GM12875 (cell line): ENCODE measurements around the gene SLC37A4.

Experiments
- H3K4me3 ChIP-seq: one replicate; pipeline ENCODE4 v1.5.1; 2011; ENCODE audit warnings: low read depth, low read length, control low read depth
- CTCF ChIP-seq: IDR thresholded peaks from 2 replicates; pipeline ENCODE4 v1.5.1; 2011; ENCODE audit warnings: low read depth, mild to moderate bottlenecking, control low read depth, inconsistent platforms, low read length, moderate library complexity, borderline replicate concordance; ENCODE audit not compliant: insufficient read depth

The SLC37A4 gene

GRCh38 chr11:119024430-119025098 is 6.1 kb downstream of the SLC37A4 start:
- no peak for TF ChIP-seq CTCF

GRCh38 chr11:119023741-119024140 is 6.9 kb downstream of the SLC37A4 start:
- H3K4me3 ChIP-seq = no peak overlapping the region
- no peak for TF ChIP-seq CTCF

More at GRCh38 chr11:119024430-119025098, 6.1 kb downstream of the SLC37A4 start:
- H3K4me3 ChIP-seq = no peak overlapping the region

- no peak for TF ChIP-seq CTCF
- no peak overlapping the region for H3K4me3 ChIP-seq
Measured at GRCh38 chr11:119021631-119022030, 9.0 kb downstream of the SLC37A4 start.

GRCh38 chr11:119019996-119020395 is 10.7 kb downstream of the SLC37A4 start:
- TF ChIP-seq CTCF = no peak
- no peak overlapping the region for H3K4me3 ChIP-seq

- H3K4me3 ChIP-seq = peak within 1 kb of the TSS; percentile 88
- no peak for TF ChIP-seq CTCF
Measured at GRCh38 chr11:119018074-119018938, 12.4 kb downstream of the SLC37A4 start, which contains the start of the genes RPS25 and TRAPPC4. RPS25 (minus strand) TSS chr11:119018343; CDS start chr11:119018284, 59 bp downstream. TRAPPC4 (plus strand) TSS chr11:119018766; CDS start chr11:119018796, 30 bp downstream.

GRCh38 chr11:119017377-119017776 is 13.3 kb downstream of the SLC37A4 start:
- H3K4me3 ChIP-seq = peak overlapping the region; percentile 88

GRCh38 chr11:119016216-119017009 is 14.3 kb downstream of the SLC37A4 start:
- H3K4me3 ChIP-seq = no peak overlapping the region
- TF ChIP-seq CTCF = no peak
